Lower lobe of right lung (tissue), 2 donors: ENCODE measurements around the gene KCNA2. TPM values are rescaled to one million over a fixed set of nuclear protein-coding genes. Genes with fewer than 3 reads are reported as not detected.

Experiments
- ATAC-seq, 2 donors: fragments of 200-7000 bp; cut with Tn5 transposase; one replicate each; pipeline ENCODE4 v1.9.1; 2020 to 2022; ENCODE audit warnings: mild to moderate bottlenecking in 2 of 2, moderate library complexity in 2 of 2
- DNase-seq: peaks from one replicate; pipeline ENCODE4 v3.0.0-alpha.2; 2020
- H3K27ac ChIP-seq: fragments of 200-600 bp; one replicate; pipeline ENCODE4 v1.8.0; 2022
- H3K27me3 ChIP-seq: fragments of 200-600 bp; one replicate; pipeline ENCODE4 v1.8.0; 2022; ENCODE audit warnings: low read depth
- H3K36me3 ChIP-seq: fragments of 200-600 bp; one replicate; pipeline ENCODE4 v1.8.0; 2022; ENCODE audit warnings: mild to moderate bottlenecking
- H3K4me1 ChIP-seq: fragments of 200-600 bp; one replicate; pipeline ENCODE4 v1.8.0; 2022
- H3K4me3 ChIP-seq: fragments of 200-600 bp; one replicate; pipeline ENCODE4 v1.8.0; 2022; ENCODE audit warnings: mild to moderate bottlenecking
- H3K9me3 ChIP-seq: fragments of 200-600 bp; one replicate; pipeline ENCODE4 v1.8.0; 2022
- CTCF ChIP-seq: fragments of 200-600 bp; IDR thresholded peaks from one replicate; pipeline ENCODE4 v1.8.0; 2022; ENCODE audit warnings: antibody characterized with exemption, mild to moderate bottlenecking
- intact Hi-C: fragments of 100-400 bp; cut with DNase I; formaldehyde crosslinking; loops from one replicate; pipeline ENCODE4 v1.11.0; 2022
- total RNA-seq: library from RNA; stranded (reverse); fragmentation: NEBNext Ultra II Directional; extraction: Animal tissue kit (Norgen Biotek cat#: 25700); gene quantifications from one replicate; pipeline ENCODE4 v1.2.1, GENCODE V29; 2021
- donor health status: DM: no; HTN: yes; CAD: no; lungs with severe emphysema.

KCNA2 gene
- total RNA-seq, 1 donor from 2014 or later, result 0.77 TPM

DNA sequence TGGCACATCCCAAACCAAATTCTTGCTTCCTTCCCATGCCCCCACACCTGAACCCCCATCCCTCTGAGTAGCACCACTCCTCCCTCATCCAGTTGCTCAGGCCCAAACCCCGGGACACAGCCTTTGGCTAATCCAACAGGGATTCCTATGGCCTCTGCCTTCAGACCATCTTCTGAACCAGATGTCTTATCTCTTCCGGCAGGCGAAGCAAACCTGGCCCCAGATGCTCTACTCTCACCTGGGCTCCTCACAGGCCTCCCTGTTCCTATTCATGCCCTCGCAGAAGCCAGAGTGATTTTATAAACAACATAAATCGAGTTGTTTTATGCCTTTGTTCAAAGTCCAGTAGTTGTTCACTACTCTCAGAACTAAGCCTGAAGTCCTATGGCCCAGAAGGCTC, 12.5 kb upstream of the KCNA2 start:
- intact Hi-C loops, result no loop called here

DNA sequence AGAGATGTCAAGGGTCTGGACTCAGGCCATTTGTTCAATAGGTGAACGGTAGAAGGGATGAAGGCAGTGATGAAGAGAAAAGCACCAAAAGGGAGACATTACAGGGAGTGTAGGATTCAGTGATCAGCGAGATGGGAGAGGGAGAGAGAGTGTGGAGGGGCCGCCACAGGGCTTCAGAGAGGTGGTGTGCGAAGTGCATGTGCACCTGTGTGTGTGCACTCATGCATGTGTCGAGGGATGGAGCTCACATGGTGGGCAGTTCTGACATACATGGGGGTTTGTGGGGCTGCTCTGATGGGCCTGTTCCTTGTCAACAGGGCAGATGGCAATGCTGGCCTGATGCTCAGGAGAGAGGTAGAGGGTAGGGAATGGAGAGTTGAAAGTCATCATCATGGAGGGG, 11.4 kb upstream of the KCNA2 start:
- H3K36me3 ChIP-seq, result no peaks in the 10 kb centered on the region
- no peak for ATAC-seq
- no peak overlapping the region for H3K27ac ChIP-seq
- DNase-seq, result no peak
- H3K4me3 ChIP-seq, result no peak overlapping the region
- intact Hi-C loops, result no loop called here
- no peaks in the 10 kb centered on the region for H3K9me3 ChIP-seq
- H3K27me3 ChIP-seq, result peaks cover 21% of the 10 kb centered on the region
- H3K4me1 ChIP-seq, result peaks cover 16% of the 10 kb centered on the region
- no peak for TF ChIP-seq CTCF

More for the DNA sequence above, 12.5 kb upstream of the KCNA2 start:
- TF ChIP-seq CTCF, result no peak
- no peaks in the 10 kb centered on the region for H3K36me3 ChIP-seq
- no peaks in the 10 kb centered on the region for H3K9me3 ChIP-seq
- ATAC-seq, result no peak
- H3K27ac ChIP-seq, result no peak overlapping the region
- H3K4me1 ChIP-seq, result peaks cover 16% of the 10 kb centered on the region
- peaks cover 12% of the 10 kb centered on the region for H3K27me3 ChIP-seq
- no peak overlapping the region for H3K4me3 ChIP-seq
- no peak for DNase-seq

DNA sequence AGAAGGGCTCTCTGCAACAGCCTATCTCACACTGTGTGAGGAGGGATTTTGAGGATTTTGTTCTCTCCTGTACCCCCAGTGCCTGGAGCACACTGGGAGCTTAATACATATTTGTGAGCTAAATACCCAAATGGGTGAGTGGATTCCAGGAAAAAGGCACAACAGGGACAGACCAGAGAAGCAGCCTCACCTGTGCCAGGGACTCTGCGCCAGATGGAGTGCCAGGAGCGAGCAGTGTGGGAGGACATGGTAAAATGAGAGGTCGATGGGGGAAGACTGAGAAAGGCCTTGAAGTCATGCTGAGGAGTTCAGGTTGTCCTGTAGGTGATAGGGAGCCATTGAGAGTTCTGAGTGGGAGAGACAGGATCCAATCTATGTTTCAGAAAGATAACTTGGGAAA, 11.0 kb upstream of the KCNA2 start:
- H3K27me3 ChIP-seq, result peaks cover 21% of the 10 kb centered on the region
- no peaks in the 10 kb centered on the region for H3K9me3 ChIP-seq
- ATAC-seq, result no peak
- H3K36me3 ChIP-seq, result no peaks in the 10 kb centered on the region
- no peak for DNase-seq
- peaks cover 16% of the 10 kb centered on the region for H3K4me1 ChIP-seq
- H3K4me3 ChIP-seq, result no peak overlapping the region
- TF ChIP-seq CTCF, result no peak
- intact Hi-C loops, result no loop called here
- no peak overlapping the region for H3K27ac ChIP-seq

- no peak overlapping the region for H3K4me3 ChIP-seq
- peaks cover 16% of the 10 kb centered on the region for H3K4me1 ChIP-seq
- H3K9me3 ChIP-seq, result no peaks in the 10 kb centered on the region
- peaks cover 21% of the 10 kb centered on the region for H3K27me3 ChIP-seq
- TF ChIP-seq CTCF, result no peak
- H3K36me3 ChIP-seq, result no peaks in the 10 kb centered on the region
- intact Hi-C loops, result no loop called here
- DNase-seq (no peak), ATAC-seq (no peak)
- no peak overlapping the region for H3K27ac ChIP-seq
These were observed 10.4 kb upstream of the KCNA2 start for GRCh38 chr1:110616587-110616986.

GRCh38 chr1:110615548-110616130, 9.5 kb upstream of the KCNA2 start:
- Histone ChIP-seq H3K27me3 (peaks cover 21% of the 10 kb centered on the region), H3K4me3 (no peak overlapping the region), H3K4me1 (peaks cover 16% of the 10 kb centered on the region), H3K27ac (no peak overlapping the region), H3K36me3 (no peaks in the 10 kb centered on the region), H3K9me3 (no peaks in the 10 kb centered on the region)
- peak; percentile 75 for TF ChIP-seq CTCF
- intact Hi-C loops, result no loop called here
- ATAC-seq (peak; percentile 31 to 38), DNase-seq (peak; percentile 58)
